8988T (cell line): ENCODE data around the gene PLS3.

ENCODE experiments used
- DNase-seq: peaks from one replicate; pipeline ENCODE4 v3.0.0; 2011

PLS3 gene

GRCh38 chrX:115696939-115697338 is 136.0 kb downstream of the PLS3 start:
- no peak for DNase-seq

DNA sequence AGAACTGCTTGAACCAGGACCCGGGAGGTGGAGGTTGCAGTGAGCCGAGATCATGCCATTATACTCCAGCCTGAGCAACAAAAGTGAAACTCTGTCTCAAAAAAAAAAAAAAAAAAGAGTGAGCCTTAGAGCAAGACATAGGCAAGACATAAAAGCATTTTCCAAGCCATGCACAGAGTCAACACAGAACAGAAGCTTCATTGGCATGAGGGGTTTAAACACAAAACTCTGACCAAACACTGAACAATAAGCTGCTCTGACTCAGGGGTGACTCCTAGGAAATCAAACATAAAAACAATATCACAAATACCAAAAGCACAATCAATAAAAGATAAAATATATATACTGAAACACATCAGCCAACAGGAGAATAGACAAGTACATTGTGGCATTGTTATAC is 136.8 kb downstream of the PLS3 start:
- no peak for DNase-seq
